ENCODE data around the gene ZNF850.
"Not testable (repeated sequence)": the region's sequence is repeated elsewhere in the genome, so short reads cannot be mapped to it uniquely, and the experiment has no call there.

ZNF850 gene

DNA sequence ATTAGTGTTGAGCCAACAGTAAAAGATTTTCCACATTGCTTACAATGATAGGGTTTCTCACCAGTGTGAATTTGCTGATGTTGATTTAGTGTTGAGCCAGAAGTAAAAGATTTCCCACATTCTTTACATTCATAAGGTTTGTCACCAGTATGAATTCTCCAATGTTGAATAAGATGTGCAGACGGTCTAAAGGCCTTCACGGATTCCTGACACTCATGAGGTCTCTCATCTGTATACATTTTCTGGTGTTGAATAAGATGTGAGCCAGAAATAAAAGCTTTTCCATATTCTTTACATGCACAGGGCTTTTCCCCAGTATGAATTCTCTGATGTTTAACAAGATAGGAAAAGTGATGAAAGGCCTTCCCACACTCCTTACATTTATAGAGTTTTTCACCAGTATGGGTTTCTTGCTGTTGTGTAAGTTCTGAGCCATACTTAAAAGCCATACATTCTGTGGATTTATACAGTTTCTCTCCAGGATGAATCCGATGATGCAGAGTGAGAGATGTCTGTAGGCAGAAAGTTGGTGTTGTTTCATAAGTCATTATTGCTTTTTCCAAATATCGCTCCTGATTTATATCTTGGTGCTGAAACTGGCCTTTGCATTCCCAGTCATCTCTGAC lies 22.4 kb downstream of the ZNF850 start:
- TF ChIP-seq, protein P1, sequence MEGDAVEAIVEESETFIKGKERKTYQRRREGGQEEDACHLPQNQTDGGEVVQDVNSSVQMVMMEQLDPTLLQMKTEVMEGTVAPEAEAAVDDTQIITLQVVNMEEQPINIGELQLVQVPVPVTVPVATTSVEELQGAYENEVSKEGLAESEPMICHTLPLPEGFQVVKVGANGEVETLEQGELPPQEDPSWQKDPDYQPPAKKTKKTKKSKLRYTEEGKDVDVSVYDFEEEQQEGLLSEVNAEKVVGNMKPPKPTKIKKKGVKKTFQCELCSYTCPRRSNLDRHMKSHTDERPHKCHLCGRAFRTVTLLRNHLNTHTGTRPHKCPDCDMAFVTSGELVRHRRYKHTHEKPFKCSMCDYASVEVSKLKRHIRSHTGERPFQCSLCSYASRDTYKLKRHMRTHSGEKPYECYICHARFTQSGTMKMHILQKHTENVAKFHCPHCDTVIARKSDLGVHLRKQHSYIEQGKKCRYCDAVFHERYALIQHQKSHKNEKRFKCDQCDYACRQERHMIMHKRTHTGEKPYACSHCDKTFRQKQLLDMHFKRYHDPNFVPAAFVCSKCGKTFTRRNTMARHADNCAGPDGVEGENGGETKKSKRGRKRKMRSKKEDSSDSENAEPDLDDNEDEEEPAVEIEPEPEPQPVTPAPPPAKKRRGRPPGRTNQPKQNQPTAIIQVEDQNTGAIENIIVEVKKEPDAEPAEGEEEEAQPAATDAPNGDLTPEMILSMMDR (IDR thresholded peaks at IDR 0.05; ENCODE audit: low read depth, low read length) = no peak
- no peaks in the 10 kb centered on the region for H3K4me1 ChIP-seq
- no peak overlapping the region for H3K4me3 ChIP-seq (ENCODE audit: low read depth, low read length)
- DNase-seq = no peak
- peaks cover 69% of the 10 kb centered on the region for H3K36me3 ChIP-seq
- H3K9me3 ChIP-seq = peaks cover 11% of the 10 kb centered on the region
- no peaks in the 10 kb centered on the region for H3K27me3 ChIP-seq

DNA sequence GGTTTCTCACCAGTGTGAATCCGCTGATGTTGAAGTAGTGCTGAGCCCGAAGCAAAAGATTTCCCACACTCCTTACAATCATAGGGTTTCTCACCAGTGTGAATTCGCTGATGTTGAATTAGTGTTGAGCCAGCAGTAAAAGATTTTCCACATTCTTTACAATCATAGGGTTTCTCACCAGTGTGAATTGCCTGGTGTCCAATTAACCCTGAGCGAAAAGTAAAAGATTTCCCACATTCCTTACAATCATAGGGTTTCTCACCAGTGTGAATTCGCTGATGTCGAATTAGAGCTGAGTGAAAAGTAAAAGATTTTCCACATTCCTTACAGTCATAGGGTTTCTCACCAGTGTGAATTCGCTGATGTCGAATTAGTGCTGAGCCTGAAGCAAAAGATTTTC lies 23.0 kb downstream of the ZNF850 start:
- H3K4me3 ChIP-seq (ENCODE audit: low read depth, low read length); H3K27me3 ChIP-seq; DNase-seq; H3K4me1 ChIP-seq: not testable (repeated sequence)
- peaks cover 11% of the 10 kb centered on the region for H3K9me3 ChIP-seq
- H3K36me3 ChIP-seq = peaks cover 68% of the 10 kb centered on the region

DNA sequence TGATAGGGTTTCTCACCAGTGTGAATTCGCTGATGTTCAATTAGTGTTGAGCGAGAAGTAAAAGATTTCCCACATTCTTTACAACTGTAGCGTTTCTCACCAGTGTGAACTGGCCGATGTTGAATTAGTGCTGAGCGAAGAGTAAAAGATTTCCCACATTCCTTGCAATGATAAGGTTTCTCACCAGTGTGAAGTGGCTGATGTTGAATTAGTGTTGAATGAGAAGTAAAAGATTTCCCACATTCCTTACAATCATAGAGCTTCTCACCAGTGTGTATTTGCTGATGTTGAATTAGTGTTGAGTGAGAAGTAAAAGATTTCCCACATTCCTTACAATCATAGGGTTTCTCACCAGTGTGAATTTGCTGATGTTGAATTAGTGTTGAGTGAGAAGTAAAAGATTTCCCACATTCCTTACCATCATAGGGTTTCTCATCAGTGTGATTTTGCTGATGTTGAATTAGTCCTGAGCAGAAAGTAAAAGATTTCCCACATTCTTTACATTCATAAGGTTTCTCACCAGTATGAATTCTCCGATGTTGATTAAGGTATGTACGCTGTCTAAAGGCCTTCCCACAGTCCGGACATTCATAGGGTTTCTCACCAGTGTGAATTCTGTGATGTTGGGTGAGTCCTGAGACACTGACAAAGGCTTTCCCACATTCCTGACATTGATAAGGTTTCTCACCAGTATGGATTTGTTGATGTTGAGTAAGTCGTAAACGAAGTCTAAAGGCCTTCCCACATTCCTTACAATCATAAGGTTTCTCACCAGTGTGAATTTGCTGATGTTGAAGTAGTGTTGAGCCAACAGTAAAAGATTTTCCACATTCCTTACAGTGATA lies 24.0 kb downstream of the ZNF850 start:
- peaks cover 68% of the 10 kb centered on the region for H3K36me3 ChIP-seq
- DNase-seq = no peak
- H3K9me3 ChIP-seq = peaks cover 11% of the 10 kb centered on the region
- no peak overlapping the region for H3K4me3 ChIP-seq (ENCODE audit: low read depth, low read length)
- TF ChIP-seq, protein P1 (IDR thresholded peaks at IDR 0.05; ENCODE audit: low read depth, low read length) = no peak
- no peaks in the 10 kb centered on the region for H3K4me1 ChIP-seq
- no peaks in the 10 kb centered on the region for H3K27me3 ChIP-seq

DNA sequence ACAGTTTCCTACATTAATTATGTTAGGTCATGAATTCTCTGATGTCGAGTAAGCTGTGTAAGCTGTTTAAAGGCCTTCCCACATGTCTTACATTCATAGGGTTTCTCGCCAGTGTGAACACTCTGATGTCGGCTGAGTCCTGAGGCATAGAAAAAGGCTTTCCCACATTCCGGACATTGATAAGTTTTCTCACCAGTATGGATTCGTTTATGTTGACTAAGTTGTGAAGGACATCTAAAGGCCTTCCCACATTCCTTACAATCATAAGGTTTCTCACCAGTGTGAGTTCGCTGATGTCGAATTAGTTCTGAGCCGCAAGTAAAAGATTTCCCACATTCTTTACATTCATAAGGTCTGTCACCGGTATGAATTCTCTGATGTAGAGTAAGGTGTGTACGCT lies 24.9 kb downstream of the ZNF850 start:
- peaks cover 11% of the 10 kb centered on the region for H3K9me3 ChIP-seq
- H3K4me1 ChIP-seq = no peaks in the 10 kb centered on the region
- TF ChIP-seq, protein P1 (IDR thresholded peaks at IDR 0.05; ENCODE audit: low read depth, low read length) = no peak
- peaks cover 67% of the 10 kb centered on the region for H3K36me3 ChIP-seq
- no peak for DNase-seq
- H3K27me3 ChIP-seq = no peaks in the 10 kb centered on the region
- no peak overlapping the region for H3K4me3 ChIP-seq (ENCODE audit: low read depth, low read length)

DNA sequence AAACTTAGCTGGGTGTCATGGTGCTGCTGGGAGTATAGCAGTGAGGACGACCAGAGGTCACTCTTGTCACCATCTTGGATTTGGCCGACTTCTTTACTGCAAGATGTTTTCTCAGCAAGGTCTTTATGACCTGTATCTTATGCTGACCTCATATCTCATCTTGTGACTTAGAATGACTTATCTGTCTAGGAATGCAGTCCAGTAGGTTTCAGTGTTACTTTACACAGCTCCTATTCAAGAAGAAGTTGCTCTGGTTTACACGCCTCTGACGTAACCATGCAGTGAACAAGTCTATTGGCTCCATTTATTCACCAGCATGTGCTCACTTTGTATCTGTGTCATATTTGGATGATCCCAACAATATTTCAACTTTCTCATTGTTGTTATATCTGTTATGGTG lies 26.7 kb downstream of the ZNF850 start:
- H3K27me3 ChIP-seq = no peaks in the 10 kb centered on the region
- no peak overlapping the region for H3K4me3 ChIP-seq (ENCODE audit: low read depth, low read length)
- TF ChIP-seq, protein P1 (IDR thresholded peaks at IDR 0.05; ENCODE audit: low read depth, low read length) = no peak
- H3K36me3 ChIP-seq = peaks cover 53% of the 10 kb centered on the region
- H3K4me1 ChIP-seq = no peaks in the 10 kb centered on the region
- no peak for DNase-seq
- H3K9me3 ChIP-seq = peaks cover 9% of the 10 kb centered on the region

DNA sequence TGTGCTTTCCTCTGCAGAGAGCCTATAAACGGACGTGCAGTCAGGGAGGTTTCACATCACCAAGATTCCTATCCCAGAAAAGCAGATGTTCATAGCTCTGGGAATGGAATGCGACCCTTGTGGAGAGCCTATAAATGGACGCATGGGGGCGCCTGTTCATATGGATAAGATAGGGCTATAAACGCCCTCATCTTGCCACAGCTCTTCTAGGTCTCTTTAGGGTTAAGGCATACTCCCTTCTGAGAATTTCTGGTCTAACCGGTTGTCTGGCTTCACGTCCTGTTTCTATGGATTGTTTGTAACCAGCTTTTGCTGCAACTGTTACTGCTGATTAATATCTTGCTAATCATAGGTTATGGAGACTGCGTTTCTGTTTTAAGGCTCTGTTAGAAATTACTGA lies 36.4 kb downstream of the ZNF850 start:
- H3K36me3 ChIP-seq; H3K27me3 ChIP-seq; H3K4me1 ChIP-seq; H3K4me3 ChIP-seq (ENCODE audit: low read depth, low read length); DNase-seq; H3K9me3 ChIP-seq: not testable (repeated sequence)

Data from BE2C (cell line).